ENCODE data around the gene HSD3B2. TPM values are rescaled to one million over a fixed set of nuclear protein-coding genes. Genes with fewer than 3 reads are reported as not detected.

HSD3B2 gene
- total RNA-seq, 1 donor: not detected

DNA sequence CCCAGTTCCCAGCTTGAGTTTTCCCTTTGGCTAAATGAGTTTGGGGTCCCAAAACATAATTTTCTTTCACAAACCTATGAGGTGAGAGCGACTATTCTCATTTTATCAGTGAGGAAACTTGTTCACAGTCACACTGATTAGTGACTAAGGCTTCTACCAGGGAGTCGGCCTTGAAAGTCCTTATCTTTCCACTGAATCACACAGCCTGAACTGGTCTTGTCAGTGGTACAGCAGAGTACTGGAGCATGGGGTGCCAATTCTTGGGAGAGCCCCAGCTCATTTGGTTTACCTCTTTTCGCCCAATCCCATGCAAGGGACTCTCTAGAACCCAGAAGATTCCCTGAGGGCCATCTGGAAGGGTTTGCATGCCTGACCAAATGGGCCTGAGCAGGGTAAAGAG lies 16.9 kb downstream of the HSD3B2 start:
- TF ChIP-seq CTCF (IDR thresholded peaks at IDR 0.05; ENCODE audit: insufficient read depth, low read length): no peak
- H3K4me3 ChIP-seq (ENCODE audit: low read depth, low read length): no peak overlapping the region
- DNase-seq (ENCODE audit: low read depth): no peak

DNA sequence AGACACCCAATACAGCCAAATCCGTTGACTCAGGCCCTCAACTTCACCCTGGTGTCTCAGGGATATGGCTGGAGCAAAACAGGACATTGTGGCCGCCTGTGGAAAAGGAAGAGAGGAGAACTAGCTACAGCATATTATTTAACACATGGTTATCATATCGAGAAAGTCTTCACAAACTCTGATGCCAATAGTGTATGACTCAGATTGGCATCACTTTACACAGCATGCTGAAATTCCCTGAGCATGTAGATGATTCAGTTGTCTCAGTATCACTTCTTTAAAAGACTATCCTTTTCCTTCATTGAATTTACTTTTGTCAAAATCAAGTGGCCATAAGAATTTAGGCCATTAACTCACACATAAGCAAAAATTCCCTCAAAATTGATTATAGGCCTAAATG lies 20.1 kb downstream of the HSD3B2 start:
- TF ChIP-seq CTCF (IDR thresholded peaks at IDR 0.05; ENCODE audit: insufficient read depth, low read length): no peak
- H3K4me3 ChIP-seq (ENCODE audit: low read depth, low read length): no peak overlapping the region
- DNase-seq (ENCODE audit: low read depth): no peak

DNA sequence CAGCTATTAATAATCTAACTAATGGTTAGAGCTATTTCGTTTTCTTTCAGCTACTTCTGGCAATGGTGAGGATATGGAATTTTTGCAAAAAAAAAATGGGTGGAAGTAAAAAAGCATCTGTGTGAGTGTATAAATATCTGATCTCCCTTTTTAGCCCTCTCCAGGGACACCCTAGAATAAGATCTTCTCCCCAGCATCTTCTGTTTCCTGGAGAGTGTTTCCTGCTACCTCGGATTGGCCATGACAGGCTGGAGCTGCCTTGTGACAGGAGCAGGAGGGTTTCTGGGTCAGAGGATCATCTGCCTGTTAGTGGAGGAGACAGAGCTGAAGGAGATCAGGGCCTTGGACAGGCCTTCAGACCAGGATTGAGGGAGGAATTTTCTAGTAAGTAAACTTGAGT lies 23.8 kb downstream of the HSD3B2 start:
- no peak overlapping the region for H3K4me3 ChIP-seq (ENCODE audit: low read depth, low read length)
- TF ChIP-seq CTCF (IDR thresholded peaks at IDR 0.05; ENCODE audit: insufficient read depth, low read length): no peak
- no peak for DNase-seq (ENCODE audit: low read depth)

DNA sequence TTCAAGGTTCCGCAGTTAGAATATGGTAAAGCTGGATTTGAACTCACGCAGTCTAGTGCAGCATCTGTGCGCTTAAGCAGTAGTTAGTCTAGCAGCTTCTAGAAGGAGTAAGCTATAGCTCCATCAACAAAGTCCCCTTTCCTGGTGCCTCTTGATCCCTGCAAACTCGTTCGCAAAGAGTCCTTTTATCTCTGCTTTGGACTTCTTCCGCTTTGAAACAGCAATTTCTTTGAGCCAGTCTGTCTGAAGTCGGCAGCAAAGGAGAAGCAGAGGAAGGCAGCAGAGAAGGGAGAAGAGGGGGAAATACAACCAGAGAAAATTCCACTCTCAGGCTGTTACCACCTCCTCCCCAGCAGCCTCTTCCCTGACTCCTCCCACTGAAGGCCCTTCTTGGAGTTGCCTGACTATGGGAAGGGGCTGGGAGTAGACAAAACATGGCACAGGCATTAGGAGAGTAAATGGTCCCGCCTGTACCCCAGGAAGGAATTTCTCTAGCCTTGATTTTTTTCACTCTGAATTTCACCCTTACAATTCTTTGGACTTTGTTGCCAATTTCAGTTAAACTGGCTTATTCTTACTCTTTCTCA lies 25.9 kb downstream of the HSD3B2 start:
- H3K4me3 ChIP-seq (ENCODE audit: low read depth, low read length): no peak overlapping the region
- no peak for TF ChIP-seq CTCF (IDR thresholded peaks at IDR 0.05; ENCODE audit: insufficient read depth, low read length)
- DNase-seq (ENCODE audit: low read depth): no peak

DNA sequence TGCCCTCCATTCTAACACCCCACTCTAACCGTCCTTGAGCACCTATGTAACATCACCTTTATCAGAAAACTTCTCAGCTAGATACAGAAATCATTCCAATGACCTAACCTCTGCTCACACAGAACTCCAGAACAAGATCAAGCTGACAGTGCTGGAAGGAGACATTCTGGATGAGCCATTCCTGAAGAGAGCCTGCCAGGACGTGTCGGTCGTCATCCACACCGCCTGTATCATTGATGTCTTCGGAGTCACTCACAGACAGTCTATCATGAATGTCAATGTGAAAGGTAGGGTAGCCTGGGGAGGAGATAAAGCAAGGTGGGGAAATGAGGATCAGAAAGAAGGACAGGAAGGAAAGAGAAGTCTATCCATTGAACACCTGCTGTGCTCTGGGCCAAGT lies 27.8 kb downstream of the HSD3B2 start:
- no peak overlapping the region for H3K4me3 ChIP-seq (ENCODE audit: low read depth, low read length)
- TF ChIP-seq CTCF (IDR thresholded peaks at IDR 0.05; ENCODE audit: insufficient read depth, low read length): no peak
- no peak for DNase-seq (ENCODE audit: low read depth)

GRCh38 chr1:119446321-119446720 lies 31.4 kb downstream of the HSD3B2 start:
- no peak for TF ChIP-seq CTCF (IDR thresholded peaks at IDR 0.05; ENCODE audit: insufficient read depth, low read length)
- H3K4me3 ChIP-seq (ENCODE audit: low read depth, low read length): no peak overlapping the region
- no peak for DNase-seq (ENCODE audit: low read depth)

All from fibroblast of the aortic adventitia (primary cell).